SU-DHL-6 (cell line): ENCODE results near the gene MXI1.

ENCODE experiments used
- CTCF ChIP-seq: fragments of 200-600 bp; sonication (generic); IDR thresholded peaks from one replicate; pipeline ENCODE4 v1.5.1; 2017; ENCODE audit warnings: antibody characterized with exemption, mild to moderate bottlenecking, low read length, moderate library complexity; ENCODE audit not compliant: insufficient read depth, poor library complexity, severe bottlenecking
- EZH2phosphoT487 ChIP-seq: fragments of 200-600 bp; sonication (generic), shearing (Covaris generic); conservative IDR thresholded peaks from 2 replicates; pipeline ENCODE4 v1.6.1; 2018; ENCODE audit warnings: mild to moderate bottlenecking, antibody characterized with exemption, low read length, moderate library complexity, mixed read lengths

- TF ChIP-seq CTCF, result no peak
- no peak for TF ChIP-seq EZH2phosphoT487
Measured at GRCh38 chr10:110223298-110223925, 16.0 kb downstream of the MXI1 start.
